OCI-LY3 (cell line): Measurements from ENCODE around the gene CFH.

ENCODE experiments used
- CTCF ChIP-seq: fragments of 200-600, 300-600 bp; sonication (generic); IDR thresholded peaks from 2 replicates; pipeline ENCODE4 v1.5.1; 2014; ENCODE audit warnings: antibody characterized with exemption, low read length, low read depth
- EZH2phosphoT487 ChIP-seq: fragments of 200-600 bp; shearing (Covaris generic); IDR thresholded peaks from 2 replicates; pipeline ENCODE4 v1.6.1; 2018; ENCODE audit warnings: antibody characterized with exemption, mixed run types, low read depth

GRCh38 chr1:196689001-196689400 is 37.2 kb downstream of the CFH start:
- TF ChIP-seq CTCF: no peak
- TF ChIP-seq EZH2phosphoT487: no peak
